HG02759 (cell line): ENCODE results near the gene NR1D1.
"Not testable (repeated sequence)": the region's sequence is repeated elsewhere in the genome, so short reads cannot be mapped to it uniquely, and the experiment has no call there.

Source experiments
- ATAC-seq: cut with Tn5 transposase; IDR thresholded peaks from one replicate; pipeline ENCODE4 v1.9.1; 2021; ENCODE audit warnings: mild to moderate bottlenecking, moderate library complexity; ENCODE audit not compliant: unreplicated experiment

The NR1D1 gene

GRCh38 chr17:40100419-40100668, at the start of gene NR1D1:
TSS of gene NR1D1 (minus strand) at chr17:40100589. CDS start at chr17:40100094, 495 bp downstream.
- ATAC-seq, result peak; percentile 0

GRCh38 chr17:40148527-40148926, 48.1 kb upstream of the NR1D1 start:
- ATAC-seq, result no peak

DNA sequence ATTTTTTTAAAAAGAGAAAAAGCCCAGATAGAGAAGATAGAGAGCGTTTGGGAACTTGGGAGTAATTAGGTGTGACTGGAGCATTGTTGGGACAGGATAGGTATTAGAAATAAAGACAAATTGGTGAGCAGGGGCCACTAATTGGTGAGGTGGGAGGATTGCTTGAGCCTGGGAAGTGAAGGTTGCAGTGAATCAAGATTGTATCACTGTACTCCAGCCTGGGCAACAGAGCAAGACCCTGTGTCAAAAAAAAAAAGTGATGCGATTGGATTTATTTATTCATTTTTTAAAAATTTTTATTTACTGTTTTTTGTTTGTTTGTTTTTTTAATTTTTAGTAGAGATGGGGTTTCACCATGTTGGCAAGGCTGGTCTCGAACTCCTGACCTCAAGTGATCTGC, 45.1 kb upstream of the NR1D1 start:
- ATAC-seq, result no peak

GRCh38 chr17:40143166-40143565, 42.8 kb upstream of the NR1D1 start:
- ATAC-seq, result not testable (repeated sequence)

DNA sequence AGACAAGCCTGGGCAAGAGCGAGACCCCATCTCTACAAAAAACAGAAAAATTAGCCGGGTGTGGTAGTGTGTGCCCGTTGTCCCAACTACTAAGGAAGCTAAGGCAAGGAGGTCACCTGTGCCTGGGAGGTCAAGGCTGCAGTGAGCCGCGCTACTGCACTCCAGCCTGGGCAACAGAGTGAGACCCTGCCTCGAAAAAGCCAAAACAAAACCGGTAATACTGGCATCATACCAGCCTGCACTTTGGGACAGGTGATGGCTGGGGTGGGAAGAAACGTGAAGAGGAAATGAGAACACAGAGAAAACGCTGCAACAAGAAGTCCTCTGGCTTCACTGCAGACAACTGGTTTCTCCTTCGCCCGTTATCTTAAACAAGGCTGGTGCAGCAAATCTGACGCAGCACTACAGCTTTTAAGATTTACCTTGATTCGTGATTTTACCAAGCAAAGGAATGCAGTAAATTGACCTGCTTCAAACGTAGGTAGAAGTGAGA, 39.2 kb upstream of the NR1D1 start:
- peak; percentile 10 for ATAC-seq

DNA sequence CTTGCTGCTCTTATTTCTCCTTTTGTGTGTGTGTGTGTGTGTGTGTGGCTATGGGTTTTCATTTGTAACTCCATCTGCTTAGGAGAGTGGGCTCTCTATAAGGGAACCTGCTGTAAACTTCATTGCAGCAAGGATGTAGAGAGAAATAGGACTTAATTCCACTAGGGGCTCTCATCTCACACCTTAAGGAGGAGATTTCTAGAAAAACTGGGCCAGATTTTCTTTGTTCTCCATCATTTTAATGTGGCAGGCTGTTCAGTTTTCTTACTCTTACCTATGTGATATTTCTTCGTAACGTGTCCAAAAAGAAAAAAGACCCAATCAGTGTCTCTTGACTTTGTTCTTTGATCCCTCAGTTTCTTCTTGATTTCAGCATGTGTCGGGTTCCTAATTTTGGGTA, 35.4 kb upstream of the NR1D1 start:
- no peak for ATAC-seq

DNA sequence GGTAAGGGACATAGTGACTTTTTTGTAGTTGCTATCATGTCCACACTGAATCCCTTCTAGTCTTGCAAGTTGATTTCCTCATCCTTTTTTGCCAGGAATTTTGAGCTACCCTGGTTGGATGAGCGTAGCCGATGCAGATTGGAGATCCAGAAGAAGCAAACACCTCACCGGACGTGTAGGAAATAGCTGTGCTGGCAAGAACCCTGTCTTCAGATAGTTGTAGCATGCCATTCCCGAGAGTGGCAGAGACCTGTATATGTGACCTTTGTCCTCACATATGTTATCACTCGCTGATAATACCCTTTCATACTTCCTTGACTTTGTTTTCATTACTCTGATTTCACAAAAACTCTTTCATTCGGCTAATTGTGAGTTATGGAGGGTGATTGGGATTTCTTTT, 33.8 kb upstream of the NR1D1 start:
- ATAC-seq, result no peak

GRCh38 chr17:40130352-40131042, 30.1 kb upstream of the NR1D1 start:
- ATAC-seq, result no peak

DNA sequence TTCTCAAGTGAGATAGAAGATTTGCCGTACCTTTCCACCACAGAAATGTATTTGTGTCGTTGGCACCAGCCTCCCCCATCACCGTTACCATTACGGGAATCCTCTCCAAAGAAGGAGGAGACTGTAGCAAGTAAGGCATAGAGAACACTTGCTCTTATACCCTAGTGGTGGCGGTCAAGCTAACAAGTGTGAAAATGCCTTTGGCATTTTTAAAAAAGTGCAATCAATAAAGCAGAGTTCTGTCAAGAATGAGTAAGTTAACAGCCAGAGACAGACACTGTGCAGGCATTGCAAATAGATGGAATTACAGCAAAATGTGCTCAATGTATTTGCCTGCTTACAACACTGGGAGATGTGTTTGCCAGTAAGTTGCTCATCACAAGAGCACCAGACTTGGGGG, 29.1 kb upstream of the NR1D1 start:
- no peak for ATAC-seq

- ATAC-seq, result no peak
These were observed 24.1 kb upstream of the NR1D1 start for GRCh38 chr17:40124279-40125141.

DNA sequence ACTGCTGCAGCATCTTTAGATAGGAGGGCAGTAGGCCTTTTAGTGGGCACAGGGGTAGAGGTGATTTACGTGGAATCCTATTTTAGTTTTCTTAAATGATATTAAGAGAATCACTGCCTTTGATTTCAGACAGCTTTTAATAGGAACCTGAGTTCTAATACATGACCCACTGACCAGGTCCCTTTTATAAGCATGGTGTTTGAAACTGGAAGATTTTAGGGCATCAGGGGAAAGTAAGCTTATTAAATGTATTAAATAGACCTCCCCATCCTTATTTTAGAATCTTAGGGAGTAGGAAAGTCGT, 23.4 kb upstream of the NR1D1 start:
- no peak for ATAC-seq

GRCh38 chr17:40122999-40123810, 22.8 kb upstream of the NR1D1 start:
- peak; percentile 32 for ATAC-seq

DNA sequence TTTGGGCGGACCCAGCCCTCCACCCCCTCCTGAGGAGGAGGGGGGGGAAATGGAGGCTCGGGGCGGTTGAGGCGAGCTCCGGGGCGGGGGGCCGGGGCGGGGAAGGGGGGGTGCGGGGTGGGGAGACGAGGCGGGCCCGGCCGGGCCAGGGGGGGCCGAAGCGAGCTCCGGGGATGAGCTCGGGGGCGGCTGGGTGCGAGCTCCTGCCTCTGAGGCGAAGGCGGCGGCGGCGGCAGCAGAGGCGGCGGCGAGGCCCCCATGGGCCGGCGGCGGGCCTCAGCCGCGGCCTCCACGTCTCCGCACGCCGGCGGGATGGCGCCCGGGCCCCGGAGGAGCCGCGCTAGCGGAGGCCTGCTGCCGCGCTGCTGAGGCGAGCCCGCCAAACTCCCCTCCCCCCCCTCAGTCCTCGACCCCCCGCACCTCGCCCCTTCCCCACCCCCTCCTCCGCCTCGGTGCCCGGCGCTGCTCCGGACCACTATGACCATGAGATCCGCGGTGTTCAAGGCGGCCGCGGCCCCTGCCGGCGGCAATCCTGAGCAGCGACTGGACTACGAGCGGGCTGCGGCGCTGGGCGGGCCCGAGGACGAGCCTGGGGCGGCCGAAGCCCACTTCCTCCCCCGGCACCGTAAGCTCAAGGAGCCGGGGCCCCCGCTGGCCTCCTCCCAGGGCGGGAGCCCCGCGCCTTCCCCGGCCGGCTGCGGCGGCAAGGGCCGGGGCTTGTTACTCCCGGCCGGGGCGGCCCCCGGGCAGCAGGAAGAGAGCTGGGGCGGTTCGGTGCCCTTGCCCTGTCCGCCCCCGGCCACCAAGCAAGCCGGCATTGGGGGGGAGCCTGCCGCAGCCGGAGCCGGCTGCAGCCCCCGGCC, 22.0 kb upstream of the NR1D1 start:
- peak; percentile 29 for ATAC-seq

DNA sequence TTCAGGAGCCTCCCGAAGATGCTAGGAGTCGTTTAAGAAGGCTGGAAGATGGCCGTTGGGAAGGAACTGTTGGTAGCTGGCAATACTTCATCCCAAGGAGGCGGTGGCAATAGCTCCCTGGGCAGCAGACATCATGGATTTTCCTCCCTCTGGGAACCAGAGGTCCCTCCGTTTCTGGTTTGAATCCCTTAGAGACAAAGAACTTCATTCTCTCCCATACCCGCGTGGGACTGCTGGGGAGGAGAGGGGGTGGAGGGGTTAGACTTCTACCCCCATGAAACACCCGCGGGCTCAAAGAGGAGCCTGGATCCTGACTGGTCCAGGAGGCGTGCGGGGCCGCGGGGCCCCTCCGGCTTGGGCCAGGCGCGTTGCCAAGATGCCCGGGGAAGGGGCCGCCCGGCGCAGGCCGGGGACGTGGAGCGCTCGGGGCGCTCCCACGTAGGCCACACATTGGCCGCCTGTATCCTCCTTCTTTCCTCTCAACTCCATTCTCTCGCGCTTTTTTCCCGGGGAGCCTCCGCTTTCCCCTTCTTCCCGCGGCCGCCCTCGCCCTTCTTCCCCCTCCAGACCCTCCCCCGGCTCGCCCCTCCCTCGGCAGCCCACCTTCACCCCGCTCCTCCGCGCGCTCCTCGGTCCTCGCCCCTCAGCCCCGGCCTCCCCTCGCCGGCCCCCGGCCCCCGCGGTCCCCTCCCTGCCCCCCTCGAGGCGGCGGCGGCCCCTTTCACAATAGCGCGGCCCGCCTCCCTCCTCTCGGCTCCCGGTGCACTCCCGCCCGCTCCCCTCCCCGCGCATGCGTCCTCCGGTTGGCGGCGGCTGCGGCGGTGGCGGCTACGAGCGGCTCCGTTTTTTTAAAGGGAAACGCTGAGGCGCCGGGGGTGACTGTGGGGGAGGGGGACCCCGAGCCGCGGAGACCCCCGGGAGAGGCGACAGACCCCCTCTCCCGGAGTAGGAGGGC, 21.1 kb upstream of the NR1D1 start, which contains the start of gene MSL1:
Gene MSL1 (plus strand): TSS at position 791 of the 955 bp plus-strand sequence. CDS start 642 bp downstream, outside the sequence.
- peak; percentile 66 for ATAC-seq

GRCh38 chr17:40115101-40115436, 14.7 kb upstream of the NR1D1 start:
- ATAC-seq, result no peak

DNA sequence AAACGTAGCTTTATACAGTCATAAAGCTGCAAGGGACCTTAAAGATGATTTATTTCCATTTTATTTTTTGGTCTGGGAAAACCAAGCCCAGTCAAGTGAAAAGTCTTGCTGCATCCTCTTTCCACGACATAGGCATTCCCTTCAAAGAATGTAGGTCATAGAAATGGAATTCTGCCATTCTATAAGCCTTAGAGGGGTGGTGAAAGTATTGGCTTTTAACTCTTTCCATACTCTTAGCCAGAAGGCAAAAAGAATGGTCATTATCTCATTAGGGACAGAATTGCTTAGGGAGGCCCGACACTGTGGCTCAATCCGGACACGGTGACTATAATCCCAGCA, 13.5 kb upstream of the NR1D1 start:
- ATAC-seq, result no peak

DNA sequence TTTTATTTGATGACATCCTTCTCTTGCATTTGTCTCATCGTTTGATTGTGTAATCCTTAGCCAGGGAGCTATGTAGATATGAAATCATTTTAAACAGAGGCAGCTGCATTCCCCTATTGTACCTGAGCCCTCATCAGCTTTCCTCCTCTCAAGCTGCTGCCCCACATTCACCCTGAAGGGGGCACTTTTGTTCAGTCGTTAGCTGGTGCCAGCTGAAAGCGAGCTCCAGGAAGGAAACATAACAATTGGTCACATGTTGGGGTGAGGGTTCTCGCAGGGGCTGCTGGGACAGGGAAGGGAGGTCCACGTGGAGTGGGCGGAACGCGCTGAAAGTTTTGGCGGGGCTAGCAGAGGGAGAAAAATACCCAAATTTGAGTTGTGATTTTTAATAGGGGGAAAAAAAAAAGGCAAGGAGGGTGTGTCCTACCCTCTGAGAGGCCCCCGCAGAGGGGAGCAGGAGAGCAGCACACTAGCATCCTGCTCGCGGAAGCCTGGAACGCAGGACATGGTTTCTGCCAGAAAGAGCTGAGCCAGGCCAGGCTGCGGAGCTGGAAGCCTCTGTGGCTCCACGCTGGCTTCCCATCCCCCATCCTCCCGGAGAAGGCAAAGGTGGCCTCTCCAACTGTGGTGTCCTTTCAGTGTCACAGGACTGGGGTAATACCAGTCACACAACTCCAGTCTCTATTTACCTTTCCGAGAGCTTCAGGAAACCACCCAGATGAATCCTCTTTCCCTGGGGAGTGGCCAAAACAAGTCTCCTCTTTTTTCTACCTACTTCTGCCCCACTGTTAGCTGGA, 12.9 kb upstream of the NR1D1 start:
- peak; percentile 82 for ATAC-seq

GRCh38 chr17:40112718-40113109, 12.3 kb upstream of the NR1D1 start:
- ATAC-seq, result no peak

- no peak for ATAC-seq
These were observed 11.9 kb upstream of the NR1D1 start for GRCh38 chr17:40112191-40112711.
